PC-3 (cell line): ENCODE measurements around the gene HGD. TPM values are rescaled to one million over a fixed set of nuclear protein-coding genes. Genes with fewer than 3 reads are reported as not detected.
A peak's percentile ranks its signal among the peaks of the same experiment; 100 is the strongest.

Experiments
- ATAC-seq: fragments of 200-7000 bp; cut with Tn5 transposase; 2 replicates; pipeline ENCODE4 v1.9.1; 2020; ENCODE audit warnings: mild to moderate bottlenecking, moderate library complexity
- BruUV-seq: library from RNA; stranded (reverse); fragments of 400-500 nt; replicated peaks from 2 replicates; lab custom pipeline; 2021; lab: Mats Ljungman, UMichigan
- CTCF ChIA-PET: fragments of 300-600 bp; sonication (Branson Sonifier 250); formaldehyde crosslinking; loops from one replicate; lab custom pipeline; 2022; ENCODE audit warnings: antibody characterized with exemption; lab: Charles Lee
- POLR2A ChIA-PET: fragments of 300-600 bp; sonication (Branson Sonifier 250); formaldehyde crosslinking; loops from one replicate; lab custom pipeline; 2022; ENCODE audit warnings: antibody characterized with exemption; ENCODE audit not compliant: unreplicated experiment; lab: Charles Lee
- DNase-seq: peaks from one replicate; pipeline ENCODE4 v3.0.0-alpha.2; 2015
- H2AFZ ChIP-seq: fragments of 300-600 bp; sonication (generic); 2 replicates; pipeline ENCODE4 v1.6.0; 2016; ENCODE audit warnings: antibody characterized with exemption, low read length
- H3F3A ChIP-seq: fragments of 300-600 bp; sonication (generic); one replicate; pipeline ENCODE4 v1.6.0; 2017; ENCODE audit warnings: antibody characterized with exemption, low read length, control low read depth, mild to moderate bottlenecking; ENCODE audit not compliant: unreplicated experiment
- H3K27ac ChIP-seq: fragments of 300-600 bp; sonication (generic); 2 replicates; pipeline ENCODE4 v1.5.1; 2016; ENCODE audit warnings: mild to moderate bottlenecking, low read length
- H3K27me3 ChIP-seq: fragments of 300-600 bp; sonication (generic); 2 replicates; pipeline ENCODE4 v1.6.1; 2016; ENCODE audit warnings: low read length, mixed read lengths
- H3K36me3 ChIP-seq: fragments of 300-600 bp; sonication (generic); 2 replicates; pipeline ENCODE4 v1.6.1; 2016; ENCODE audit warnings: low read depth, mixed run types, low read length, mixed read lengths
- H3K4me1 ChIP-seq: fragments of 300-600 bp; sonication (generic); 2 replicates; pipeline ENCODE4 v1.5.1; 2016; ENCODE audit warnings: low read length; ENCODE audit not compliant: insufficient read depth
- H3K4me2 ChIP-seq: fragments of 300-600 bp; sonication (generic); 2 replicates; pipeline ENCODE4 v1.6.0; 2016; ENCODE audit warnings: low read length
- H3K4me3 ChIP-seq: fragments of 300-600 bp; sonication (generic); 2 replicates; pipeline ENCODE4 v1.5.1; 2016; ENCODE audit warnings: mild to moderate bottlenecking, low read length, mixed read lengths
- H3K79me2 ChIP-seq: fragments of 300-600 bp; sonication (generic); 2 replicates; pipeline ENCODE4 v1.6.1; 2017; ENCODE audit warnings: low read length, mixed read lengths
- H3K9ac ChIP-seq: fragments of 300-600 bp; sonication (generic); 2 replicates; pipeline ENCODE4 v1.6.0; 2016; ENCODE audit warnings: mild to moderate bottlenecking, low read length
- H3K9me2 ChIP-seq: fragments of 300-600 bp; sonication (generic); replicated peaks from 2 replicates; pipeline ENCODE4 v1.6.1; 2016; ENCODE audit warnings: mixed run types, low read length, mixed read lengths
- H3K9me3 ChIP-seq: fragments of 300-600 bp; sonication (generic); 2 replicates; pipeline ENCODE4 v1.6.1; 2016; ENCODE audit warnings: low read length, mixed read lengths
- H4K20me1 ChIP-seq: fragments of 300-600 bp; sonication (generic); 2 replicates; pipeline ENCODE4 v1.6.1; 2016; ENCODE audit warnings: low read length, mixed read lengths
- CTCF ChIP-seq: fragments of 300-600 bp; sonication (generic); conservative IDR thresholded peaks from 2 replicates; pipeline ENCODE4 v1.5.1; 2017; ENCODE audit warnings: antibody characterized with exemption, low read depth, mild to moderate bottlenecking, low read length
- EZH2 ChIP-seq: fragments of 300-600 bp; sonication (generic); IDR thresholded peaks from one replicate; pipeline ENCODE4 v1.6.1; 2017; ENCODE audit warnings: antibody characterized with exemption, mild to moderate bottlenecking, low read length; ENCODE audit not compliant: unreplicated experiment
- EZH2phosphoT487 ChIP-seq: fragments of 300-600 bp; sonication (generic); IDR thresholded peaks from 2 replicates; pipeline ENCODE4 v1.6.1; 2018; ENCODE audit warnings: mild to moderate bottlenecking, antibody characterized with exemption, low read length, borderline replicate concordance
- intact Hi-C: fragments of 100-400 bp; cut with micrococcal nuclease; formaldehyde crosslinking; loops from 2 replicates; pipeline ENCODE4 v1.9.0; 2023
- total RNA-seq: library from RNA; depleted of rRNA; stranded (reverse); fragments of >200 nt; gene quantifications from 2 replicates; pipeline ENCODE4 v1.2.3, GENCODE V29; 2014

Gene HGD
- total RNA-seq, 1 experiment from 2014 or later: 0.11 TPM

GRCh38 chr3:120615847-120616609 is 66.0 kb downstream of the HGD start:
- POLR2A ChIA-PET: no interaction called here
- Histone ChIP-seq H3F3A (no peaks in the 10 kb centered on the region), H3K9me2 (no peaks in the 10 kb centered on the region), H3K9me3 (no peaks in the 10 kb centered on the region), H3K79me2 (no peaks in the 10 kb centered on the region), H3K36me3 (no peaks in the 10 kb centered on the region), H2AFZ (peak overlapping the region; percentile 73), H3K9ac (no peak overlapping the region), H3K4me3 (no peak overlapping the region), H3K27ac (peak overlapping the region; percentile 27), H3K4me1 (peaks cover 11% of the 10 kb centered on the region), H3K27me3 (no peaks in the 10 kb centered on the region), H4K20me1 (no peaks in the 10 kb centered on the region), H3K4me2 (no peak overlapping the region)
- intact Hi-C loops: no loop called here
- DNase-seq (peak; percentile 40), ATAC-seq (no peak; the same call in 1 of the 2 replicates)
- BruUV-seq: no TSS peak
- TF ChIP-seq CTCF (no peak), EZH2phosphoT487 (no peak), EZH2 (no peak)
- CTCF ChIA-PET: interaction anchor here (0.6 kb wide), 1 partner anchor 48 kb away, joined by 3 read pairs; no protein-coding TSS in a partner anchor

- TF ChIP-seq EZH2: no peak
- TF ChIP-seq CTCF: no peak
- H3K9ac ChIP-seq: no peak overlapping the region
- ChIA-PET CTCF (no interaction called here), POLR2A (no interaction called here)
- no peaks in the 10 kb centered on the region for H3F3A ChIP-seq
- no peak for ATAC-seq
- H3K9me2 ChIP-seq: no peaks in the 10 kb centered on the region
- intact Hi-C loops: no loop called here
- DNase-seq: no peak
- no peaks in the 10 kb centered on the region for H4K20me1 ChIP-seq
- no peak overlapping the region for H3K4me2 ChIP-seq
- H3K27me3 ChIP-seq: no peaks in the 10 kb centered on the region
- H2AFZ ChIP-seq: no peak overlapping the region
- no peak overlapping the region for H3K27ac ChIP-seq
- peaks cover 11% of the 10 kb centered on the region for H3K4me1 ChIP-seq
- BruUV-seq: no TSS peak
- no peaks in the 10 kb centered on the region for H3K36me3 ChIP-seq
- no peak overlapping the region for H3K4me3 ChIP-seq
- no peaks in the 10 kb centered on the region for H3K9me3 ChIP-seq
- no peaks in the 10 kb centered on the region for H3K79me2 ChIP-seq
Observed at GRCh38 chr3:120614765-120615164, 67.3 kb downstream of the HGD start.

- Histone ChIP-seq H3K4me2 (no peak overlapping the region), H2AFZ (no peak overlapping the region), H3F3A (no peaks in the 10 kb centered on the region), H4K20me1 (no peaks in the 10 kb centered on the region), H3K79me2 (no peaks in the 10 kb centered on the region), H3K9ac (no peak overlapping the region), H3K9me2 (no peaks in the 10 kb centered on the region), H3K27ac (no peak overlapping the region), H3K36me3 (no peaks in the 10 kb centered on the region), H3K4me3 (no peak overlapping the region), H3K9me3 (no peaks in the 10 kb centered on the region), H3K4me1 (no peaks in the 10 kb centered on the region), H3K27me3 (no peaks in the 10 kb centered on the region)
- intact Hi-C loops: no loop called here
- ChIA-PET CTCF (no interaction called here), POLR2A (no interaction called here)
- BruUV-seq: no TSS peak
- DNase-seq (no peak), ATAC-seq (no peak)
- TF ChIP-seq EZH2phosphoT487 (no peak), EZH2 (no peak), CTCF (no peak)
Observed at GRCh38 chr3:120608506-120608905, 73.5 kb downstream of the HGD start.
